ENCODE data around the gene CCDC97.
A peak's percentile ranks its signal among the peaks of the same experiment; 100 is the strongest.

Gene CCDC97

DNA sequence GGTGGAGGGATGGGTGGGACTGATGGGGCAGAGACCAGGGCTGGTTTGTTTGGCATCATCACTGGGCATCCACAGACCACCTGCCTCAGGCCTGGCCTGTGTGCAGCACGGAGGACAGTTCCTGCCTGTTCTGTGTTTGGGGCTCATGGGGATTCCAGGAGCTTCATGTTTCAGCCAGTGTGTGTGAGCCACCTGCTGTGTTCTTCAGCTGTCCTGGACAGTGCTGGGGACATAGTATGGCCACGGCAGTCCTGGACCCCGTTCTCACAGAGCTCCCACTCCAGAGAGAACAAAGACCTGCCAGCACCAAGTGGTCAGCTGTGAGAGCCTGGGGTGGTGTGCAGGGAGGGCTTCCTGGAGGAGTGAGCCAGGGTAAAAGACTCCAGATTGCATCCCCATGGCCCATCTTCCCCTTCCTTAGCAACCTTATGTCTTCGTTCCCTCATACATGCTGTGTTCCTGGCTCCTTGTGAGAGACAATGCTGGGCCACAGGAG lies 2.0 kb upstream of the CCDC97 start:
- H3K9me3 ChIP-seq (ENCODE audit: control insufficient read depth, insufficient read depth, low read length) = no peaks in the 10 kb centered on the region
- peak overlapping the region; percentile 15 for H3K4me3 ChIP-seq (ENCODE audit: low read length)
- peaks cover 21% of the 10 kb centered on the region for H3F3A ChIP-seq (ENCODE audit: control insufficient read depth, insufficient read depth)
- H3K79me2 ChIP-seq (ENCODE audit: control insufficient read depth, low read length) = peaks cover 42% of the 10 kb centered on the region
- H3K36me3 ChIP-seq (ENCODE audit: control insufficient read depth, low read length) = peaks cover 63% of the 10 kb centered on the region
- TF ChIP-seq, protein P1, sequence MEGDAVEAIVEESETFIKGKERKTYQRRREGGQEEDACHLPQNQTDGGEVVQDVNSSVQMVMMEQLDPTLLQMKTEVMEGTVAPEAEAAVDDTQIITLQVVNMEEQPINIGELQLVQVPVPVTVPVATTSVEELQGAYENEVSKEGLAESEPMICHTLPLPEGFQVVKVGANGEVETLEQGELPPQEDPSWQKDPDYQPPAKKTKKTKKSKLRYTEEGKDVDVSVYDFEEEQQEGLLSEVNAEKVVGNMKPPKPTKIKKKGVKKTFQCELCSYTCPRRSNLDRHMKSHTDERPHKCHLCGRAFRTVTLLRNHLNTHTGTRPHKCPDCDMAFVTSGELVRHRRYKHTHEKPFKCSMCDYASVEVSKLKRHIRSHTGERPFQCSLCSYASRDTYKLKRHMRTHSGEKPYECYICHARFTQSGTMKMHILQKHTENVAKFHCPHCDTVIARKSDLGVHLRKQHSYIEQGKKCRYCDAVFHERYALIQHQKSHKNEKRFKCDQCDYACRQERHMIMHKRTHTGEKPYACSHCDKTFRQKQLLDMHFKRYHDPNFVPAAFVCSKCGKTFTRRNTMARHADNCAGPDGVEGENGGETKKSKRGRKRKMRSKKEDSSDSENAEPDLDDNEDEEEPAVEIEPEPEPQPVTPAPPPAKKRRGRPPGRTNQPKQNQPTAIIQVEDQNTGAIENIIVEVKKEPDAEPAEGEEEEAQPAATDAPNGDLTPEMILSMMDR (IDR thresholded peaks at IDR 0.05; ENCODE audit: low read depth, low read length, poor library complexity, severe bottlenecking) = no peak
- no peak for TF ChIP-seq EZH2phosphoT487 (IDR thresholded peaks at IDR 0.05; ENCODE audit: borderline replicate concordance, low read length)
- H3K4me2 ChIP-seq (ENCODE audit: low read length) = peak overlapping the region; percentile 97
- no peaks in the 10 kb centered on the region for H3K9me2 ChIP-seq (replicated peaks; ENCODE audit: control insufficient read depth, low read length)
- H3K27ac ChIP-seq (ENCODE audit: low read depth, low read length) = peak overlapping the region; percentile 63
- H3K4me1 ChIP-seq (ENCODE audit: control insufficient read depth, low read length) = peaks cover 43% of the 10 kb centered on the region
- H4K20me1 ChIP-seq (ENCODE audit: control insufficient read depth, insufficient read depth, low read depth, low read length) = no peaks in the 10 kb centered on the region
- no peaks in the 10 kb centered on the region for H3K27me3 ChIP-seq (ENCODE audit: control insufficient read depth, low read length)

DNA sequence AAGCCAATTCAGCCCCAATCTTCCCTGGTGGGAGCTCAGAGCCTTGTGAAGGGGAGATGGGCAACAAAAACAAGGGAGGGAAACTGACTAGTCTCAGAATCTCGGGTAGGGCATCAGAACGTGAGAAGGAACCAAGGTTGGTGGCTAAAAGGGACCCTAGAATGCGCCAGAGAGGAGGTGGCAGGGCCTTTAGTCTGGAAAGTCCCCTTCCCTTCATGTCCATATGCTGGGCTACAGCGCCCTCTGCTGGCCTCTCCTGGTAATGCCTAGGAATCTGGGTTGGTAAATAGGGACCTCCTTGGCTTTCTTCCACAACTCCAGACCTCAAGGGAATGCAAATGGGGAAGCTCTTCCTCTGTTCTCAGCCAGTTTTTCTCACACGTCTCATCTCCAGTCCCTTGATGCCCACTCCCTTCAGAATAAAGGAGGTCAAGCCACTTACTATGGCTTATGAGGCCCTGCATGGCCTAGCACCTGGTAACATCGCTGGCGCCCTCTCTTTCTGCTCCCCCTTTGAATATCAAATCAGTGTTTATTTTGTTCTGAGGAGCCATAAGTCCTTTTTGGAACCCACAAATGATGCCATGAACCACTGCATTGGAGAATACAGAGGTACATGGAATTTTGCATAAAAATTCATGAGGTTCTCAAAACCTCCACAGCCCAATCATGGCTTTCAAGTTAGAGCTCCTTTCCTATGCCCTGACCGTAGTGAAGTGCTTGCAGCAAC lies 1.4 kb upstream of the CCDC97 start:
- Histone ChIP-seq H3K27ac (ENCODE audit: low read depth, low read length) (peak overlapping the region; percentile 63), H3K4me1 (ENCODE audit: control insufficient read depth, low read length) (peaks cover 41% of the 10 kb centered on the region), H3K79me2 (ENCODE audit: control insufficient read depth, low read length) (peaks cover 48% of the 10 kb centered on the region), H3K4me3 (ENCODE audit: low read length) (peak overlapping the region; percentile 97), H3K4me2 (ENCODE audit: low read length) (peak overlapping the region; percentile 97), H3K9me2 (replicated peaks; ENCODE audit: control insufficient read depth, low read length) (no peaks in the 10 kb centered on the region), H4K20me1 (ENCODE audit: control insufficient read depth, insufficient read depth, low read depth, low read length) (no peaks in the 10 kb centered on the region), H3F3A (ENCODE audit: control insufficient read depth, insufficient read depth) (peaks cover 21% of the 10 kb centered on the region), H3K36me3 (ENCODE audit: control insufficient read depth, low read length) (peaks cover 63% of the 10 kb centered on the region), H3K27me3 (ENCODE audit: control insufficient read depth, low read length) (no peaks in the 10 kb centered on the region), H3K9me3 (ENCODE audit: control insufficient read depth, insufficient read depth, low read length) (no peaks in the 10 kb centered on the region)
- TF ChIP-seq, protein P1 (IDR thresholded peaks at IDR 0.05; ENCODE audit: low read depth, low read length, poor library complexity, severe bottlenecking) = peak; percentile 99
- TF ChIP-seq EZH2phosphoT487 (IDR thresholded peaks at IDR 0.05; ENCODE audit: borderline replicate concordance, low read length) = no peak

DNA sequence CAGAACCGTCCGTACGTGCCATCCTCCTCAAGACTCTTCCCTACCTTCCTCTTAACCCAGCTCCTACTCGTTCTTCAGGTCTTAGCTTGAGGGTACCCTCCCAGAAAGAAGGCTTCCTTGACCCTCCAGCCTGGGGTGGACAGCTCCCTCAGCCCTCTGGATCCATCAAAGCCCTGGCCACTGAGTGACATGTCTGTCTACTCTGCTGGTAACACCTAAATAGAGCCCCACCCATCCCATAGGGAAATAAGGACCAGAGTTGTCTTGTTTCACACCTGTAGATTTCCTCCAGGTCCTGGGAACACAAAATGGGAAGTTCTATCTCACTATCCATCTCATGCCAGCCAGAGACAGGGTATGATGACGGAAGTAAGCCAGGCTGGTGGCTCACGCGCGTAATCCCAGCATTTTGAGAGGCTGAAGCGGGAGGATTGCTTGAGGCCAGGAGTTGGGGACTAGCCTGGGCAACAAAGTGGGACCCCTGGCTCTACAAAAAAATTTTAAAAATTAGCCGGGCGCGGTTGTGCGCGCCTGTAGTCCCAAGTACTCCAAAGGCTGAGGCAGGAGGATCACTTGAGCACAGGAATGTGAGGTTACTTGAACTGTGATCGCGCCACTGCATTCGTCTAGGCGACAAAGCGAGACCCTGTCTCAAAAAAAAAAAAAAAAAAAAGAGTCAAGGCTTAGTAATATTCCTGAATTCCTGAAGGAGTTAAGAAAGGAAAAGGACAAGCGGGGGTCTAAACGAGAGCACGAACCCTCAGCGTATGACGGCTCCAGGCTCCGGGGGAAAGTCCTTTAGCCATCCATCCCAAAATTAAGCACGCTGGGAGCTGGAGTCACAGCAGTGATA lies 566 bp upstream of the CCDC97 start:
- Histone ChIP-seq H3F3A (ENCODE audit: control insufficient read depth, insufficient read depth) (peaks cover 21% of the 10 kb centered on the region), H3K27ac (ENCODE audit: low read depth, low read length) (peak overlapping the region; percentile 63), H3K9me2 (replicated peaks; ENCODE audit: control insufficient read depth, low read length) (no peaks in the 10 kb centered on the region), H3K4me1 (ENCODE audit: control insufficient read depth, low read length) (peaks cover 41% of the 10 kb centered on the region), H4K20me1 (ENCODE audit: control insufficient read depth, insufficient read depth, low read depth, low read length) (no peaks in the 10 kb centered on the region), H3K9me3 (ENCODE audit: control insufficient read depth, insufficient read depth, low read length) (no peaks in the 10 kb centered on the region), H3K4me2 (ENCODE audit: low read length) (peak overlapping the region; percentile 97), H3K36me3 (ENCODE audit: control insufficient read depth, low read length) (peaks cover 61% of the 10 kb centered on the region), H3K27me3 (ENCODE audit: control insufficient read depth, low read length) (no peaks in the 10 kb centered on the region), H3K4me3 (ENCODE audit: low read length) (peak overlapping the region; percentile 97), H3K79me2 (ENCODE audit: control insufficient read depth, low read length) (peaks cover 51% of the 10 kb centered on the region)
- TF ChIP-seq, protein P1 (IDR thresholded peaks at IDR 0.05; ENCODE audit: low read depth, low read length, poor library complexity, severe bottlenecking) = no peak
- TF ChIP-seq EZH2phosphoT487 (IDR thresholded peaks at IDR 0.05; ENCODE audit: borderline replicate concordance, low read length) = no peak

Data from DOHH2 (cell line).